A549 (cell line): ENCODE measurements around the gene NCOA4. TPM values are rescaled to one million over a fixed set of nuclear protein-coding genes. Genes with fewer than 3 reads are reported as not detected.
"Not testable (repeated sequence)": the region's sequence is repeated elsewhere in the genome, so short reads cannot be mapped to it uniquely, and the experiment has no call there.

Source experiments
- ATAC-seq, 2 experiments: fragments of 200-7000 bp in 1 of 2; fragments of >200 bp in 1 of 2; cut with Nextera tagmentation in 1 of 2; cut with Tn5 transposase in 1 of 2; 3 replicates each; pipeline versions ENCODE4 v1.8.0 to v1.9.1; 2018 to 2020; ENCODE audit warnings: mild to moderate bottlenecking in 1 of 2, moderate library complexity in 1 of 2
- CTCF ChIA-PET: fragments of 300-600 bp; sonication (Branson Sonifier 250); formaldehyde crosslinking; extraction: SDS; loops from one replicate; lab custom pipeline; 2021; ENCODE audit warnings: antibody characterized with exemption, inconsistent platforms; lab: Yijun Ruan, JAX
- POLR2A ChIA-PET: fragments of 350-600 bp; formaldehyde crosslinking; extraction: SDS; loops from one replicate; lab custom pipeline; 2021; ENCODE audit warnings: antibody characterized with exemption, inconsistent platforms; lab: Yijun Ruan, JAX
- DNase-seq, 2 experiments: peaks; one replicate each; pipeline versions ENCODE4 v3.0.0 to v3.0.0-alpha.2; 2011 to 2016; ENCODE audit warnings: low read depth in 1 of 2, low spot score in 1 of 2
- FAIRE-seq: peaks from 2 replicates; lab custom pipeline; 2011; peaks lifted over from hg19 to GRCh38; lab: Jason Lieb, UNC
- H3K27ac ChIP-seq, 2 experiments: fragments of >200 bp; sonication (Bioruptor Twin); formaldehyde crosslinking; 3 replicates each; pipeline ENCODE4 v1.5.1; 2016 to 2017
- H3K4me1 ChIP-seq: fragments of >200 bp; sonication (Bioruptor Twin); formaldehyde crosslinking; 3 replicates; pipeline ENCODE4 v1.6.1; 2016
- H3K4me2 ChIP-seq: fragments of >200 bp; sonication (Bioruptor Twin); formaldehyde crosslinking; 3 replicates; pipeline ENCODE4 v1.6.1; 2016
- H3K4me3 ChIP-seq: fragments of >200 bp; sonication (Bioruptor Twin); formaldehyde crosslinking; 3 replicates; pipeline ENCODE4 v1.5.1; 2016
- H3K9me3 ChIP-seq: fragments of >200 bp; sonication (Bioruptor Twin); formaldehyde crosslinking; 3 replicates; pipeline ENCODE4 v1.6.1; 2016
- E2F6 ChIP-seq: IDR thresholded peaks from 2 replicates; pipeline ENCODE4 v1.6.1; 2012; ENCODE audit warnings: low read depth, borderline replicate concordance
- GATA3 ChIP-seq: IDR thresholded peaks from 2 replicates; pipeline ENCODE4 v1.6.1; 2012; ENCODE audit warnings: borderline replicate concordance
- JUN ChIP-seq, 2 experiments: fragments of >200 bp; sonication (Bioruptor Twin); formaldehyde crosslinking; IDR thresholded peaks; 2 replicates in 1 of 2; 3 replicates in 1 of 2; pipeline ENCODE4 v1.6.1; 2016 to 2017
- KDM5A ChIP-seq: fragments of 200-600 bp; sonication (generic); IDR thresholded peaks from 2 replicates; pipeline ENCODE4 v1.6.1; 2016; ENCODE audit warnings: antibody characterized with exemption, mild to moderate bottlenecking
- MAX ChIP-seq: IDR thresholded peaks from 2 replicates; pipeline ENCODE4 v1.6.1; 2012
- PHF8 ChIP-seq: fragments of 200-600 bp; sonication (generic); IDR thresholded peaks from 2 replicates; pipeline ENCODE4 v1.6.1; 2016; ENCODE audit warnings: low read depth, mild to moderate bottlenecking, antibody characterized with exemption, moderate library complexity, borderline replicate concordance
- POLR2A ChIP-seq: IDR thresholded peaks from 2 replicates; pipeline ENCODE4 v1.6.1; 2012; ENCODE audit warnings: mild to moderate bottlenecking, low read length
- WGBS: methylation state at CpG from one replicate; pipeline ENCODE4 v1.1.6; 2017; ENCODE audit errors: missing lambda C conversion rate; 5-methylcytosine and 5-hydroxymethylcytosine counted together
- polyA plus RNA-seq, 4 experiments: library from polyadenylated mRNA; depleted of rRNA in 3 of 4; stranded (reverse); fragments of >200 nt; fragmentation: RNase III in 1 of 4; extraction: RNeasy Plus Mini Kit Qiagen cat#74134 plus additional on column Dnase treatment in 1 of 4; gene quantifications; 2 replicates in 3 of 4; 3 replicates in 1 of 4; pipeline ENCODE4 v1.2.3, GENCODE V29; 2011 to 2017
- TF ChIP-seq, protein P1 (sequence below): fragments of >200 bp; sonication (Bioruptor Twin); formaldehyde crosslinking; IDR thresholded peaks from 3 replicates; pipeline ENCODE4 v1.6.1; 2016

The NCOA4 gene
- polyA plus RNA-seq, 2 of the 4 experiments (the other 2 are of a cell fraction), result 72.1 to 112 TPM

- FAIRE-seq, CTCF ChIA-PET, H3K9me3 ChIP-seq, H3K4me1 ChIP-seq: not testable (repeated sequence)
- Histone ChIP-seq H3K27ac (peak within 1 kb of the TSS; percentile 86 to 88), H3K4me3 (peak within 1 kb of the TSS; percentile 89), H3K4me2 (peak within 1 kb of the TSS; percentile 97)
- peak; percentile 83 for TF ChIP-seq MAX
- 0 out of 2 replicates have a peak, but pooled peaks have one; percentile 31 for TF ChIP-seq KDM5A
- peak; percentile 30 to 76; a peak in 3 of 5 replicates for TF ChIP-seq JUN (IDR thresholded peaks at IDR 0.05)
- TF ChIP-seq, protein P1, sequence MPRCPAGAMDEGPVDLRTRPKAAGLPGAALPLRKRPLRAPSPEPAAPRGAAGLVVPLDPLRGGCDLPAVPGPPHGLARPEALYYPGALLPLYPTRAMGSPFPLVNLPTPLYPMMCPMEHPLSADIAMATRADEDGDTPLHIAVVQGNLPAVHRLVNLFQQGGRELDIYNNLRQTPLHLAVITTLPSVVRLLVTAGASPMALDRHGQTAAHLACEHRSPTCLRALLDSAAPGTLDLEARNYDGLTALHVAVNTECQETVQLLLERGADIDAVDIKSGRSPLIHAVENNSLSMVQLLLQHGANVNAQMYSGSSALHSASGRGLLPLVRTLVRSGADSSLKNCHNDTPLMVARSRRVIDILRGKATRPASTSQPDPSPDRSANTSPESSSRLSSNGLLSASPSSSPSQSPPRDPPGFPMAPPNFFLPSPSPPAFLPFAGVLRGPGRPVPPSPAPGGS, result peak; percentile 55; the same call in 1 of the 3 replicates
- TF ChIP-seq E2F6, result peak; percentile 71
- peak; percentile 49 for TF ChIP-seq PHF8
- peak; percentile 36 for TF ChIP-seq POLR2A
- peak; percentile 37; the same call in 1 of the 2 replicates for TF ChIP-seq GATA3
- ATAC-seq (peak; percentile 89 to 95), DNase-seq (peak; percentile 11 to 90)
- POLR2A ChIA-PET, result interaction anchor here (1.1 kb wide), 1 partner anchor 37 kb away, joined by 3 read pairs; no protein-coding TSS in a partner anchor
- WGBS, result 2% methylated on average over 56 of the region's 60 CpGs
Observed at GRCh38 chr10:45972106-45972812, 58.2 kb downstream of the NCOA4 start, which contains the start of gene TIMM23. TSS of gene TIMM23 (plus strand) at chr10:45972489. CDS start at chr10:45972625, 136 bp downstream.

DNA sequence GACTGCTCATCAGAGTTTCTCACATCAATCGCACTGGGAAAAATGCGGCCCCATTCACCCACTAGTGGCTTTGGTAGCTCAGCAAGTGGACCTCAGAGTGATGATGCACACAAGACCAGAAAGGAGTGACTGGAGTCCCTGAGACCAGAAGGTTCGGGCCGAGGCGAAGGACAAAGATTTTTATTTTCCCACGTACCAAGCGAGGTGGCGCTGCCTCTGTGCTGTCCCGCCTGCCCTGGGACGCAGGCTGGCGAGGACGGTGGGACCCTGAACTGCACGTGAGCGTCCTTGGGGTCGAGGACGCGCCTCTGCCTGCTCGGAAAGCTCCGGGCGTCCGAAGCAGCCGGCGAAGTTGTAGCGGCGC lies 58.7 kb downstream of the NCOA4 start:
- POLR2A ChIA-PET, H3K4me1 ChIP-seq, FAIRE-seq, CTCF ChIA-PET, H3K9me3 ChIP-seq: not testable (repeated sequence)
- H3K4me2 ChIP-seq, result peak overlapping the region; percentile 88
- DNase-seq (peak in 1 of 2 experiments; percentile 2), ATAC-seq (peak; percentile 3 to 64; a peak in 3 of 6 replicates)
- under 1% methylated on average over 12 of the region's 25 CpGs for WGBS
- 0 out of 2 replicates have a peak, but pooled peaks have one; percentile 2 for TF ChIP-seq PHF8
- H3K4me3 ChIP-seq, result peak overlapping the region; percentile 89
- peak overlapping the region; percentile 86 to 88 for H3K27ac ChIP-seq

DNA sequence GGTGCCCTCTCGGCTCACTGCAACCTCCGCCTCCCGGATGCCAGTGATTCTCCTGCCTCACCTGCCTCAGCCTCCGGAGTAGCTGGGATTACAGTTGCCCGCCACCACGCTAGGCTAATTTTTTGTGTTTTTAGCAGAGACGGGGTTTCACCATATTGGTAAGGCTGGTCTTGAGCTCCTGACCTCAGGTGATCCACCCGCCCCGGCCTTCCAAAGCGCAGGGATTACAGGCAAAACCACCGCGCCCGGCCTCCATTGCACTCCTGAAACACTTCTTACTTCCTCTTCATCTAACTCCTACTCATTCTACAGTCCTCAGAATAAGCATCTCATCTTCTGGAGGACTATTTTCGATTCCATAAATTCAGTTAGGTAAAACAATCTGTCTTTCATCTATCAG lies 59.4 kb downstream of the NCOA4 start:
- Histone ChIP-seq H3K4me2 (peak overlapping the region; percentile 88), H3K4me3 (peak overlapping the region; percentile 89)
- FAIRE-seq, CTCF ChIA-PET, H3K27ac ChIP-seq, ATAC-seq, DNase-seq, H3K4me1 ChIP-seq, POLR2A ChIA-PET, H3K9me3 ChIP-seq: not testable (repeated sequence)
- WGBS, result 77% methylated on average over 14 of the region's 14 CpGs

- H3K4me2 ChIP-seq, H3K9me3 ChIP-seq, FAIRE-seq, CTCF ChIA-PET, H3K27ac ChIP-seq, H3K4me1 ChIP-seq, ATAC-seq, POLR2A ChIA-PET, H3K4me3 ChIP-seq, DNase-seq: not testable (repeated sequence)
- 89% methylated on average over 6 of the region's 6 CpGs for WGBS
Observed at GRCh38 chr10:45962686-45963452, 67.6 kb downstream of the NCOA4 start.

DNA sequence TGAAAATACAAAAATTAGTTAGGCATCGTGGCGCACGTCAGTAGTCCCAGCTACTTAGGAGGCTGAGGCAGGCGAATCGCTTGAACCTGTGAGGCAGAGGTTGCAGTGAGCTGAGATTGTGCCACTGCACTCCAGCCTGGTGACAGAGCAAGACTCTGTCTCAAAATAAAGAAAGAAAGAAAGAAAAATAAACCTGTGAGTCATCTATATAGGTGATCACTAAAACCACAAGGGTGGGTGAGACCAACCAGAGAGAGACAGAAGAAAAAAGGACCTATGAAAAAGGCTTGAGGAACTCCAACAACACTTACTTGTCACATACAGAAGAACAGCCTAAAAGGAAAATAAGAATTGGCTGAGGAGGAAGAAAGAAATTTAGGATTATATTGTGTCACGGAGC lies 72.5 kb downstream of the NCOA4 start:
- H3K27ac ChIP-seq, FAIRE-seq, H3K4me1 ChIP-seq, H3K4me3 ChIP-seq, H3K4me2 ChIP-seq, H3K9me3 ChIP-seq, CTCF ChIA-PET, DNase-seq, POLR2A ChIA-PET, ATAC-seq: not testable (repeated sequence)
- WGBS, result 94% methylated on average over 6 of the region's 6 CpGs

DNA sequence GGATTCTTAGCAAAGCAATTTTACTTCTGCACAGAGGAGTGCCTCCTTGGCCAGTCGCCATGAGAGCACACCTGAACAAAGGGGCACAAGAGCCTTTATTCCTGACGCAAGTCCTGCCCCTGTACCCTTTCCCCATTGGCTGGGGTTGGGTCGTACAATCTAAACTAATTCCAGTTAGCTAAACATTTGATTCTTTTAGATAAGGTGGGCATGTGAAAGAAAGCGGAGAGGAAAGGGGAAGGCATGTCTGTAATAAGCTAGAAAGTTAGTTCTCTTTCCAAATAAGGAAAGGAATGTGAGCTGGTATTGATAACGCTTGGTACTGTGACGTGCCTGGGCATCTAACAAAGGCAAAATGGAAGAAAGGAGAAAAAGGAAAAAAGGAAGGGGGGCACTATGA lies 73.8 kb downstream of the NCOA4 start:
- H3K27ac ChIP-seq, H3K4me1 ChIP-seq, H3K4me2 ChIP-seq, POLR2A ChIA-PET, H3K9me3 ChIP-seq, ATAC-seq, H3K4me3 ChIP-seq, FAIRE-seq, CTCF ChIA-PET, DNase-seq: not testable (repeated sequence)
- WGBS, result 94% methylated on average over 4 of the region's 6 CpGs
